ENCODE measurements around the gene HECTD3.
"Not testable (repeated sequence)": the region's sequence is repeated elsewhere in the genome, so short reads cannot be mapped to it uniquely, and the experiment has no call there.

The HECTD3 gene

GRCh38 chr1:44988531-44989156 is 22.5 kb downstream of the HECTD3 start:
- DNase-seq (ENCODE audit: low read depth), result no peak

GRCh38 chr1:44985747-44986359 is 25.3 kb downstream of the HECTD3 start:
- peak; percentile 13 for DNase-seq (ENCODE audit: low read depth)

- not testable (repeated sequence) for DNase-seq (ENCODE audit: low read depth)
These were observed 33.8 kb downstream of the HECTD3 start for GRCh38 chr1:44977372-44977771.

- DNase-seq (ENCODE audit: low read depth), result no peak
These were observed 34.9 kb downstream of the HECTD3 start for GRCh38 chr1:44976252-44976651.

- no peak for DNase-seq (ENCODE audit: low read depth)
These were observed 37.5 kb downstream of the HECTD3 start for GRCh38 chr1:44973645-44974044.

GRCh38 chr1:44970317-44970716 is 40.8 kb downstream of the HECTD3 start:
- DNase-seq (ENCODE audit: low read depth), result peak; percentile 84

- DNase-seq (ENCODE audit: low read depth), result no peak
These were observed 46.7 kb downstream of the HECTD3 start for GRCh38 chr1:44964396-44964795.

- DNase-seq (ENCODE audit: low read depth), result no peak
These were observed 48.4 kb downstream of the HECTD3 start for GRCh38 chr1:44962729-44963128.

- DNase-seq (ENCODE audit: low read depth), result not testable (repeated sequence)
These were observed 49.1 kb downstream of the HECTD3 start for GRCh38 chr1:44962022-44962421.

- peak; percentile 57 for DNase-seq (ENCODE audit: low read depth)
These were observed 53.6 kb downstream of the HECTD3 start for GRCh38 chr1:44957566-44957965.

- not testable (repeated sequence) for DNase-seq (ENCODE audit: low read depth)
These were observed 55.0 kb downstream of the HECTD3 start for GRCh38 chr1:44956077-44956476.

All from EH (cell line).